ENCODE data around the gene TPK1.
"Not testable (repeated sequence)": the region's sequence is repeated elsewhere in the genome, so short reads cannot be mapped to it uniquely, and the experiment has no call there.

The TPK1 gene

DNA sequence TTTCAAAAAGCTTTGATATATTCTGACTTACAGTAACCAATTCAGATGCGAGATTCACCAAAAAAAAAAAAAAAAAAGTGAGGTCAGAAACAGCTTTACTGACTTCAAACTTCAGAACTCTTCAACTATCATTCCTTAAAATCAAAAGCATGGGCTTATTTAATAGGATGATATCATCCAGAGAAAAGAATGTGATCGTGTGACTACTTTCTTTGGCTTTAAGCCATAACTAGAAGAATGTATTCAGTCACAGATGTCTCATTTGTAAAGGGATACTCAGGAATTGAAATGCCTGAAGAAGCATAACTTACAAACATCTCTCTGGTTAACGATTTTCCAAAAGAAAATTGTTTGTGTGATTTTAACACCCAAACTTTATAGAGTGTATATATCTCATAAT, 11.5 kb downstream of the TPK1 start:
- no peak for DNase-seq (ENCODE audit: extremely low read depth in 1 of 2, low read depth in 1 of 2)

DNA sequence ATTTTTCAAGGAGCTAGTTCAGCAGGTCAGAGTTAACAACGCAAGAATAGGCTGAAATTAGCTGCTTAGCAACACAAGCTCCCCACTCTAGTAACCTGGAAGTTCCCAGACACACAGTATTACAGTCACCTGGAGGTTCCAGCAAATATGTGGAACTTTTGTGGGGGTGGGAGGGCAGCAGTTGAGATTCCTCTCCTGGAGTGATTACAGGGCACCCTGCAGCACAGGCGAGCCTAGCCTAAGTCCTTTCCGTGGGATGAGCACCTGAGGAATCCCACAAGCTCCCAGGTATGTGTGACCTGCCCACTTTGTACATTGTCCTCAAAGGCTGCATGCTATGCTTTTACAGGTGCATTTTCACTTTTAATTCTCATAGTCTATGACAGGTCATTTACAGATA, 13.6 kb downstream of the TPK1 start:
- no peak for DNase-seq (ENCODE audit: extremely low read depth in 1 of 2, low read depth in 1 of 2)

DNA sequence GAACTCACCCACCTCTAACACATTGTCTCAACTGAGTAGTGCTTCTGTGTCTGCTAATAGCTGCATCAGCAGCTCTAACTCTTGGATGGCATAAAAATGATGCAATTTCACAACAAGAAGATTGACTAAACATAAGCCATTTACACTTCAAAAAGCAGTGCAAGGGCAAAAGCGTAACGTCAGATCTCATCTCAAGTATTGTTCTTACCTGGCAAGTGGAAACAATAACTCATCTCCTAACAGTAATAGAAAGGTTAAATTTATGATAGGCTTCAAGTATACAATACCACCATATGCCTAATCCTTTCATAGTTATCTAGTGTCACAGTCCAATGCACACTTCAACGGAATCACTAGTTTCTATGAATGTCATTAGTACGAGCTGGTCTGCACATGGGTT, 14.8 kb downstream of the TPK1 start:
- DNase-seq (ENCODE audit: extremely low read depth in 1 of 2, low read depth in 1 of 2) = no peak

DNA sequence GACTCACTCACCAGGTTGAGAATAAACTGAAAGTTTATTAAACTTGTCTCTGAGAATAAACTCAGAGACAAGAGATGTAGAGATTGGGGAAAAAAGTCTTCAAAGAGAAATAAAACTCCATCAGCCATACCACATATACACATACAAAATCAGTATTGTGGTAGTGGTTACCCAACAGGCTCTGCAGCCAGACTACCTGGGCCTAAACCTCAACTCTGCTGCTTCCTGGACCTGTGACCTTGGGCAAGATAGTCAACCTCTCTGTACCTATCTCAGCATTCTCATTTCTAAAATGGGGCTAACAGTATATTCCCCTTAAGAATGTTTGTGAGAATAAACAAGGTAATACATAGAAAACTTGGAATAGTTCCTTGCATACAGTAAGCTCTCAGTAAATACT, 15.3 kb downstream of the TPK1 start:
- DNase-seq (ENCODE audit: extremely low read depth in 1 of 2, low read depth in 1 of 2) = no peak

DNA sequence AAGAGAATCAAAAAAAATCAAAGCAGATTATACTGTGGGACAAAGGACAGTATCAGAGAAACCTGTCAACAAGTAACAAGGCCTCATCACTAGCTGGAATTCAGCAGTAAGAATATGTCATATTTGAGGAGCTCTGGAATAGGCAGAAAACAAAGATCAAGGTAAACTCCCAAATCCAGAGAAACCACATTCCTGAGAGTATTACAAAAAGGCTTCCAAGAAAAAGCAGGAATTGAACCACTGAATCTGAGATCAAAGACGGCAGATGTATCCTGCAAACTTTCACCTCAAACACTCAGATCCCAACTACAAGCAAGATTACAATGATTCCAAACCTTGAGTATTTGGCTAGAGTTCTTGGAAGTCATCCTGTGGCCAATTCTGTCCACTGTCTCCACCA, 16.3 kb downstream of the TPK1 start:
- no peak for DNase-seq (ENCODE audit: extremely low read depth in 1 of 2, low read depth in 1 of 2)

DNA sequence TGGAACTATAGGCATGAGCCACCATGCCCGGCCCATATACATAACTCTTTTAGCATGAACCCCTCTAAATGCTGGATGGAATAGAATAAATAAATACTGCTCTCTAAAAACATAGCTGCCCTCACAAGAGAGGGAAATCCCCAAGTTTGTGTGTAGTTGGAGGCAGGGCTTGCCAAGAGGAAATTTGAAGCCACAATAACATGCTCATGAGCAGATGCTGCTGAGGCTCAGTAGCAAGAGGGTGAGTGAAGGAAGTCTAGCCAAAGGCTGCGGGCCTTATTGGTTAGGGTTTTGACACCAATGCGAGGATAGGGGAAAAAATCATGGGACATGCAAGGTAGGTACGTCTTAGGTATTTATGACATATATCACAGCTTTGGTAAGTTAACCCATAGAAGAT, 17.3 kb downstream of the TPK1 start:
- no peak for DNase-seq (ENCODE audit: extremely low read depth in 1 of 2, low read depth in 1 of 2)

DNA sequence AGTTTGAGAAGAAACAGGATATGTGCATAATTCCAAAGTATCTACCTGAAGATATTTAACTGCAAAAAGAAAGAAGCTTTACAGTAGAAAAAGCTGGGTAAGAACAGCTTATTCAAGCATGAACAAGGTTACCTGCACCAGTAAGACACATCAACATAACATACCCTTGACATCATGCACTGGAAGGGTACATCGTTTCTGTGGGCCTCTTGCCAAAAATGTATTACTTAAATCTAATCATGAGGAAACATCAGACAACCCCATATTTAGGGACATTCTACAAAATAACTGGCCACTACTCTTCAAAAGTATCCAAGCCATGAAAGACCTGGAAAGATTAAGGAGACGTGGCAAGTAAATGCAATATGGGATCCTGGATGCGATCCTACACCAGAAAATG, 18.9 kb downstream of the TPK1 start:
- DNase-seq (ENCODE audit: extremely low read depth in 1 of 2, low read depth in 1 of 2) = no peak

DNA sequence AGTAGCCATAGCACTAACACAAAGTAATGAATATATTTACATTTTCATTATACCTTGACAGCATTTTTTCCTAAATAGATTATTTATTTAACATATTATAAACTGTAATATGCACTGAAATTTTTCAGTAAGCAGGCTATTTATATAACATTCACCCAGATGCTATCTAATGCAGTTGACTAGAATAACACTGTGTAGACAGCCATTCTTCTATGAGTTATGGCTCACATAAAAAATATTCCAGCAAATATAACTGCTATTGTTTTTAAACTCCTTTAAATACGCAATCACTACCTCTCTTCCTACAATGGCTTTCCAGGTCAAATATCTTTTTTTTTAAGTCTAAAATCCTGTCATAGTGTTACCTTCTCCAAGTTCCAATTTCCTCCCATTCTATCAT, 21.6 kb downstream of the TPK1 start:
- DNase-seq (ENCODE audit: extremely low read depth in 1 of 2, low read depth in 1 of 2) = no peak

DNA sequence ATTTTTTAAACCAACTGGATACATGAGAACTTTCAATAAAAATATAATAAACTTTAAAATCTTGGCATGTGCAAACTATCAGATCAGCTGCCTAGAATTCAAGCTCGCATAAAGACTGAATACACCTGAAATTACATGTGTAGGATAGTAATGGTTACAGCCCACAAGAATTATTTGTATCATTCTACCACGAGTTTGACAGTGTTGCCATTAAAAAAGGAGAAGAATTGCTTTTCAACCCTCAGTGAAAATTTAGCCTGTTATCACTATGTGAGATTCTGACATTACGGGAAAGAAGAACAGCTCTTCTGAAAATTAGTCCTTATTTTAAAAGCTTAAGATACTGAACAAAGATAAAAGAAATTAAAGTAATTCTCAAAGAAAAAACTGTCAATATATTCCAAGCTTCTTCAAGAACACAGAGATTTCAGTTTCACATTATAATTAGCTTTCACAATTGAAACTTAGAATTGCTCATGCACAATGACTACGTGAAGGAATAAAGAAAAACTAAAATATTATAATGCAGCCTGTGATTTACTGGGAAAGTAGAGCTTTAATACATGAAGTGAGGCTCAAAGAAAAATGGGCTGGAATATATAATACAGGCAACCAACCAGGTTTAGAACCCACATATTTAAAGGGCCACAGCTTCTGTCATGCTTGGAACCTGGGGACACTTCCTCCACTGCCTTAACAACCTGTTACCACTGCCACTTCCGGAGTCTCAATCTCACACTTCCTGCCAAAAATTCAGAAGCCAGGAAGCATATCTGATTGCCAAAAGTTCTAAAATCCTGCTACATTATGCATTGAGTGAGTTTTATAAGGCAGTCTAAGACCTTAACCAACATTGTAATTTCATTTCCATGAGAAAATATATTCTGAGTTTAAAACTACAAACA, 23.2 kb downstream of the TPK1 start:
- no peak for DNase-seq (ENCODE audit: extremely low read depth in 1 of 2, low read depth in 1 of 2)

DNA sequence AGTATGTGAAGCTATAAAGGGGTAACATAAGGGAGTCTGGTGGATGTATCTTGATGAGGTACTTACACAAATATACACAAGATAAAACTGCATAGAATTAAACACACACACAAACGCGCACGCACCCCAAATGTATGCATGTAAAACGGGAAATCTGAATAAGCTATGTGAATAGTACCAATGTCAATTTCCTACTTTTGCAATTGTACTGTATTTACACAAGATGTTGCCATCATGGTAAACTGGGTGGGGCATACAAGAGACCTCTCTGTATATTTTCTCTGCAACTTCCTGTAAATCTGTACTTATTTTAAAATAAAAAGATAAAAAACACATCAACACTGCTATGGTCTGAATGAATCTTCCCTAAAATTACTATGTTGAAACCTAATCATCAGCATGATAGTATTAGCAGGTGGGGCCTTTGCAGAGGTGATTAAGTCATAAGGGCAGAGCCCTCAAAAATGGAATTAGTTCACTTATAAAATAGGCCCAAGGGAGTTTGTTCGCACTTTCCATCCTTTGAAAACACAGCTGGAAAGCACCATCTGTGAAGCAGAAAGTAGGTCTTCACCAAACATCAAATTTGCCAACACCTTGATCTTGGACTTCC, 30.1 kb downstream of the TPK1 start:
- no peak for DNase-seq (ENCODE audit: extremely low read depth in 1 of 2, low read depth in 1 of 2)

DNA sequence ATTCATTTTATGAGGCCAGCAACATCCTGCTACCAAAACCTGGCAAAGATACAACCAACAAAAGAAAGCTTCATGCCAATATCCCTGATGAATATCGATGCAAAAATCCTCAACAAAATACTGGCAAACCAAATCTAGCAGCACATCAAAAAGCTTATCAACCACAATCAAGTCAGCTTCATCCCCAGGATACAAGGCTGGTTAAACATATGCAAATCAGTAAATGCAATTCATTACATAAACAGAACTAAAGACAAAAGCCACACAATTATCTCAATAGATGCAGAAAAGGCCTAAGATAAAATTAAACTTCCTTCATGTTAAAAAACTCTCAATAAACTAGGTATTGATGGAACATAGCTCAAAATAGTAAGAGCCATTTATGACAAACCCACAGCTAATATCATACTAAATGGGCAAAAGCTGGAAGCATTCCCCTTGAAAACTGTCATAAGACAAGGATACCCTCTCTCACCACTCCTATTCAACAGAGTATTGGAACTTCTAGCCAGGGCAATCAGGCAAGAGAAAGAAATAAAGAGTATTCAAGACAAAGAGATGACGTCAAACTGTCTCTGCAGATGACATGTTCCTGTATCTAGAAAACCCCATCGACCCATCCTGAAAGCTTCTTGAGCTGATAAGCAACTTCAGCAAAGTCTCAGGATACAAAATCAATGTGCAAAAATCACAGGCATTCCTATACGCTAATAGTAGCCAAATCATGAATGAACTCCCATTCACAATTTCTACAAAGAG, 35.0 kb downstream of the TPK1 start:
- DNase-seq (ENCODE audit: extremely low read depth in 1 of 2, low read depth in 1 of 2) = not testable (repeated sequence)

DNA sequence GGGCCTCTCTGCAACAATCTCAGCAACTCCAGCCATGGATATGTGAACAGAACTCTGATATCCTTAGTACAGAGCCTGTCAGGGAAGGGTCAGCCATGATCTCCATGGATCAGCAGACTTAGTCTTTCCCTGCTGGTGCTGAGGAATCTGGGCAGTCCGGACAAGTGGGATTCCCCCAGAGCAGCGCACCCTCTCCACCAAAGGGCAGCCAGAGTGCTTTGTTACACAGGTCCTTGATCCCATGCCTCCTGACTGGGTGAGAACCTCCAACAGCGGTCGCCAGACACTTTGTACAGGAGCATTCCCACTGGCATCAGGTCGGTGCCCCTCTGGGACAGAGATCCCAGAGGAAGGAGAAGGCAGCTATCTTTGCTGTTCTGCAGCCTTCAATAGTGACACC, 38.9 kb downstream of the TPK1 start:
- DNase-seq (ENCODE audit: extremely low read depth in 1 of 2, low read depth in 1 of 2) = no peak

DNA sequence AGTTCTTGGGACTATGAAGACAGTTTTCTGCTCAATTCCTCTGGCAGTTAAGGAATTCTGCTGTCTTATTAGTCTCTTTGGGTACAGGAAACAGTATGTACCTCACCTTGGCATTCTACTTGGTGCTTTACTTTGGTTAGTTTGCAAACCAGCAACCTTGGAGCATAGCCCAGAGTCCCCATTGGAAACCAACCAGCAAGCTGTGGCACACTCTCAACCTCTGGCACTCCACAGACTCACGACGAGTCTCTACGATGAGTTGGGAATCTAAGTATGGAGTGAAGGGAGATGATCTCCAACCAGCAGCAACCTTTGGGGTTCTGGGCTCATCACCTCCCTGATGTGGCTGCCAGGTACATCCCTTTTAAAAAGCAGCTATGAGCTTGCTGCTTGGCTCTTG, 43.8 kb downstream of the TPK1 start:
- DNase-seq (ENCODE audit: extremely low read depth in 1 of 2, low read depth in 1 of 2) = no peak

DNA sequence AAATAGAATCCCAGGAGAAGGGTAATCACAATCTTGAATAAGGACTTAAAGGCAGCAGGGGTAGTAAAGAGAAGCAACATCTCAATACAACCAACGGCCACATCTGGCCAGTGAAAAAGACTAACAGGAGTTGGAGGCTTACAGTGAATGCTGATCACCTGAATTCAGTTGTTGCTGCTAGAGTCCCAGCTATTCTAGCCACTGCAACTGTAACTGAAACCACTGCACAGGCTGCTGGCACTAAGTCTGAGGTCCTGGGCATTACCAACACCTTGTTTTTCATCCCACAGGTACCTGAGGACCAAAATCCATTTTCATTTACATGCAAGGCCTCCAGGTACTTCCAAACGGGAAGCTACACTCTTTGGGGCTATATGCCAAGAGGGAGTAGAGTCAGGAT, 44.4 kb downstream of the TPK1 start:
- DNase-seq (ENCODE audit: extremely low read depth in 1 of 2, low read depth in 1 of 2) = no peak

DNA sequence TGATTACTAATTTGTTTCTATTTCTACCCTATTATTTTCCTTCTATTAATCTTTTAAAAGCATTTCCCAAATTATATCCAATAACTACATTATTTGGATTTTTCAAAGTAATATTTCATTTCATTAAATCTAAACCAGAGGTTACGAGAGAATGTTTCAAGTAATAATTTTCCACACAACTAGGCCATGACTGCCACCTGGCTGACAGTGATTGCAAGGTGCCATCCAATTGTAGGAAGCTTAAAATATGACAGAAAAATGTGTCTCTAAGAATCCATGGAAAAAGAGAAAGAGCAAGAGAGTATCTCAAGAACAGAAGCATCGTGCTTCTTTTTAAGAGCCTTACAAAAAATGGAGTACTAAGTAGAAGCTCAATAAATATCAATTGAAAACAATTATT, 48.7 kb downstream of the TPK1 start:
- no peak for DNase-seq (ENCODE audit: extremely low read depth in 1 of 2, low read depth in 1 of 2)

DNA sequence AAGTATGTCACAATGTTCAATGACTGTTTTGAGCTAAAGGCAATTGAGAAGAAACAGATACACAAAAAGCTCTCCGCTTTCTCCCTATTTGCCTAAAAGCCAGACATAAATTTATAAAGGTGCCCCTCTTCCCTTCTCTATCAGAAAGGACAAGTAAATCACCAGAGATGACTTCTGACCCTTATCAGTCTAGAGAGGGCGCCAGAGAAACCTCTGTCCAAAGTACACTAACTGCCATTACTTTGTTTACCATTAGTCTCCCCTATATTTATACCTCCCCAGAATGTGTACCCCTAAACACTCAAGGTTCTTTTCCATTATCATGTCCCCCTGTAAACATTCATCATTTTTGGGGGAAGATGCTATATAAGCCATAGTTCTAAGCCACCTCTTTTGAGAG, 49.3 kb downstream of the TPK1 start:
- DNase-seq (ENCODE audit: extremely low read depth in 1 of 2, low read depth in 1 of 2) = no peak

DNA sequence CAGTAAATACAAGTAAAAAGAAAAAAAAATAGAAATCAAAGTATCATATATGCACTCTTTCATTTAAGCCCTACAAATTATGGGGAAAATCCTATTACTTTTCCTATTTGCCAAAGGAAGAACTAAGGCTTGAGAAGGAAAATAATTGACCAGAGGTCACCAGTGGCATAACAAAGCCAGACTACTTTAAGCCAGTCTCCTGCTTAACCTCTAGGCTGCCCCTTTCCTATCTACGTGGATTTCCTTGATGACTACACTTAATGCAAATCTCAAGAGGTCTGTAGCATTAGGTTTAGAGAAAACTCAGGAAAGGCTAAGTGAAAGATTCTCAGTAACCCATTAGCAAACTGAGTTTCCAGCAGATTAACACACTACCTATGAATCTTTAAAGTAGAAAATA, 49.8 kb downstream of the TPK1 start:
- DNase-seq (ENCODE audit: extremely low read depth in 1 of 2, low read depth in 1 of 2) = no peak

DNA sequence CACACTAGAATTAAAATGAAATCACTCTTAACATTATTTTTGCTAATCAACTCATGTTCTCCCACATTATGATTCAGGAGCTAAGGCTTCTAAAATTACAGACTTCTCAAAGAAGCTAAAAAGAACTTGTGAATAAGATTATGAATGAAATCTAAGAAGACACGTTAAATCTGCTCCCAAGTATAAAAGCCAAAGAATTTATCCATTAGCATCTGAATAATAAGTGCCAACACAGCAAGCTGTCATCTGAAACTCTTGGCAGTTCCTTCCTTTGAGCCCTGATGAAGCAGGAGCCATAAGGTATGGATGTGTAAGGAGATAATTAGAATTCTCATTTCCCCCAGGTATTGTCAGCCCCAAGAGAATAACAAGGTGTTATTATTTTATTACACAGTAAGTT, 50.3 kb downstream of the TPK1 start:
- DNase-seq (ENCODE audit: extremely low read depth in 1 of 2, low read depth in 1 of 2) = no peak

DNA sequence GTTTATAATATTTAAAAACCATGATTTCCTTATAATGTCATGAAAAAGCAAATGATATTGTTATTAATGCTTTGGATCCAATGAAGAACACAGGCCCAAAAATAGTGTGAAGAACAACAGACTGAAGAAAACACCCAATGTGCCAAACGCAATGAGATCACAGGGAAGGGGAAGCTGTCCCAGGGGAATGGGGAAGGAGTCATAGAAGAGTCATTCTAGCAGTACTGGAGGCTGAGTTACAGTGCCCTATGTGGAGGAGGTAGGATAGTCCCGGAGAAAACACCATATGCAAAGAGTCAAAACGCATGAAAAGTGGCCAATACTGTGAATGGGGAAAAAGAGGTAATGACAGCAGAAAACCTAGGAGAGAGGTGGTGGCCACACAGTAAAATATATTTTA, 50.9 kb downstream of the TPK1 start:
- DNase-seq (ENCODE audit: extremely low read depth in 1 of 2, low read depth in 1 of 2) = no peak

DNA sequence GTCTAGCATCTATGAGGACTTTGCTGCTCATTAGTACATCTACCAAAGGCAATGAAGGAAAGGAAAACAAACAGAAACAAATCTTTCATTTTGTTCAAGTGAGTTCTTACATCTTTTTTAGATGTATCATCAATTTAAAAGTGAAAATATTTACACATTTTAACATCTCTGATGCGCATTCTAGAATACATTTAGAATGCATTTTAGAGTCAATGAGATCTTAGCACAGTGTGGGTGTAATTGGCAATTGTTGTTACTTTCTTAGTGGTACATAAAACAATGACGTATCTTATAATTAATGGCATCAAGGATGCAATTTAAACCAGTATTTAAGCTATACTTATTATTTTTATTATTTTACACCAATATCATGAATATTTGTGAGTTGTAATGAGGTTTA, 51.4 kb downstream of the TPK1 start:
- DNase-seq (ENCODE audit: extremely low read depth in 1 of 2, low read depth in 1 of 2) = no peak

DNA sequence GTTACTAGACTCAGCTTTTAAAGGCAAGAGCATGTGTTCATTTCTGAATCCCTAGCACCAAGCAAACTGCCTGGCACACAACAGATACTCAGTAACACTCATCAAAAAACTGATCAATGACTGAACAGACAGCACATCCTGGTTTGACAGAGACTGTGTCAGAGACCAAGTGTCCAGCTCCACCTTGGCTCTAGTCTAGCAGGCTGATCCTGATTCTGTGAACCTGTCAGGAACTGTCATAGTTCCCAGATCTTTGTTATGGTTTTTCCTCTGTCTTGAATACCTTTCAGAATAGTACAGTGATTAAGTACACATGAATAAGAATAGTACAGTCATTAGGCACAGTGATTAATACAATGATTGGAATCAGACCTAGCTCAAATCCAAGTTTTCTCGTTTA, 53.0 kb downstream of the TPK1 start:
- DNase-seq (ENCODE audit: extremely low read depth in 1 of 2, low read depth in 1 of 2) = no peak

DNA sequence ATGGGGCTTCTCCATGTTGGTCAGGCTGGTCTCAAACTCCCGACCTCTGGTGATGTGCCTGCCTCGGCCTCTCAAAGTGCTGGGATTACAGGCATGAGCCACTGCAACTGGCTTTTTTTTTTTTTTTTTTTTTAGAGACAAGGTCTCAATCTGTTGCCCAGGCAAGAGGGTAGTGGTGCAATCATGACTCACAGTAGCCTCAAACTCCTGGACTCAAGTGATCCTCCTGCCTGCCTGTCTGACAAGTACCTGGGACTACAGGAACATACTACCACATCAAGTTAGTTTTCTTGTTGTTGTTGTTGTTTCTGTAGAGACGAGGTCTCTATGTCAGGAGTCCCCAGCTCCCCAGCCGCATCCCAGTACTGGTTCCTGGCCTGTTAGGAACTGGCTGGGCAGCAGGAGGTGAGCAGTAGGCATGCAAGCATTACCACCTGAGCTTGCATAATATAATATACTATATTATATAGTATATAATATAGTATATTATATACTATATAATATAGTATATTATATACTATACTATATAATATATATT, 55.7 kb downstream of the TPK1 start:
- no peak for DNase-seq (ENCODE audit: extremely low read depth in 1 of 2, low read depth in 1 of 2)

Measured in activated CD8-positive, alpha-beta memory T cell treated with anti-CD3 and anti-CD28 coated beads for 1 hour (primary cell).